Activated T-helper 1 cell treated with anti-CD3 and anti-CD28 coated beads, Interleukin-12 subunit alpha, Interleukin-12 subunit beta, Interleukin-2, Interleukin-4 antibody, amounts not matched to agents 30 ng/mL and 10 ng/mL and 1 ng/mL, durations not matched to agents 14 hours and 24 hours and 36 hours (primary cell): ENCODE data around the gene PEX16. TPM values are rescaled to one million over a fixed set of nuclear protein-coding genes. Genes with fewer than 3 reads are reported as not detected.

Source experiments
- DNase-seq: peaks from one replicate; pipeline ENCODE4 v3.0.0; 2021; ENCODE audit warnings: low spot score
- H3K27ac Mint-ChIP-seq: one replicate; pipeline ENCODE4 v1.8.0; 2021; ENCODE audit warnings: mild to moderate bottlenecking, mixed read lengths
- H3K27me3 Mint-ChIP-seq: one replicate; pipeline ENCODE4 v1.8.0; 2022; ENCODE audit warnings: mild to moderate bottlenecking, moderate library complexity, mixed read lengths; ENCODE audit not compliant: insufficient read depth
- H3K36me3 Mint-ChIP-seq: one replicate; pipeline ENCODE4 v1.8.0; 2021; ENCODE audit warnings: low read depth, mixed read lengths
- H3K4me1 Mint-ChIP-seq: one replicate; pipeline ENCODE4 v1.8.0; 2021; ENCODE audit warnings: low read depth, mixed read lengths
- H3K4me3 Mint-ChIP-seq: one replicate; pipeline ENCODE4 v1.8.0; 2021; ENCODE audit warnings: mild to moderate bottlenecking, moderate library complexity, mixed read lengths
- H3K9me3 Mint-ChIP-seq: one replicate; pipeline ENCODE4 v1.8.0; 2021; ENCODE audit warnings: mixed read lengths
- intact Hi-C: fragments of 100-400 bp; cut with micrococcal nuclease; formaldehyde crosslinking; loops from one replicate; pipeline ENCODE4 v1.15.1; 2024
- total RNA-seq: library from RNA; stranded (reverse); gene quantifications from 2 replicates; pipeline ENCODE4 v1.2.3, GENCODE V29; 2022

The PEX16 gene
- total RNA-seq, 1 donor from 2014 or later = 44.6 TPM

DNA sequence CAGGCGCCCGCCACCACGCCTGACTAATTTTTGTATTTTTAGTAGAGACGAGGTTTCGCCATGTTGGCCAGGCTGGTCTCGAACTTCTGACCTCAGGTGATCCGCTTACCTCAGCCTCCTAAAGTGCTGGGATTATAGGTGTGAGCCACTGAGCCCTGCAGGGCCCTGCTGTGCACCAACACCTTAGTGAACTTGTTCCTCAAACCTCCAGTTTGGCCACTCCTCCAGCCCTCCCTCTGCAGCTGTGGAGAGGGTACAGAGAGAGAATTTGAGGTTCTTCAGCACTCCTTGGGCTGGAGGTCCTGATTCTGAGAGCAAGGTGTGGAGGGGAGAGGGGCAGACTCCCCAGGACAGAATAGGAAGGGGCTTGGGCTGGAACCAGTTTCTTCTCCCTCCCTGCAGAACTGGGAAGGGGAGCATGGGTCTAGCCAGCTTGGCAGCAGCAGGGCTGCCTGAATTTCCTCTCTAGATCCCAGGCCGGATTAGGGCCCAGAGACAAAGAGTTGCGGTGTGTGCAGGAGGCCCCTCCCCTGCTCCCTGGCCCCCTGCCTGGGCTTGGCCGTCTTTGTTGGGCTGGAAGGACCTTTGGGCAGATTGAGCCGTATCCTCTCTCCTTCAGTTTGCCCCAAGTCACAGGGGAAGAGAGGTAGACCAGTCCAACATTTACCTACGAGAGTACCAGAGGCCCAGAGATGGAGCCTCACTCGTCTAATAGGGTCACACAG, 2.3 kb upstream of the PEX16 start:
- Mint-ChIP-seq H3K4me1 (peaks cover 22% of the 10 kb centered on the region), H3K27ac (no peak overlapping the region), H3K36me3 (peaks cover 6% of the 10 kb centered on the region), H3K4me3 (peak overlapping the region; percentile 73), H3K9me3 (no peaks in the 10 kb centered on the region), H3K27me3 (peaks cover 26% of the 10 kb centered on the region)
- intact Hi-C loops = loop anchor here (2.0 to 5.0 kb wide), 3 partner anchors 199 to 1847 kb away; partner anchors contain the start of genes CSTPP1 and FNBP4
- no peak for DNase-seq

DNA sequence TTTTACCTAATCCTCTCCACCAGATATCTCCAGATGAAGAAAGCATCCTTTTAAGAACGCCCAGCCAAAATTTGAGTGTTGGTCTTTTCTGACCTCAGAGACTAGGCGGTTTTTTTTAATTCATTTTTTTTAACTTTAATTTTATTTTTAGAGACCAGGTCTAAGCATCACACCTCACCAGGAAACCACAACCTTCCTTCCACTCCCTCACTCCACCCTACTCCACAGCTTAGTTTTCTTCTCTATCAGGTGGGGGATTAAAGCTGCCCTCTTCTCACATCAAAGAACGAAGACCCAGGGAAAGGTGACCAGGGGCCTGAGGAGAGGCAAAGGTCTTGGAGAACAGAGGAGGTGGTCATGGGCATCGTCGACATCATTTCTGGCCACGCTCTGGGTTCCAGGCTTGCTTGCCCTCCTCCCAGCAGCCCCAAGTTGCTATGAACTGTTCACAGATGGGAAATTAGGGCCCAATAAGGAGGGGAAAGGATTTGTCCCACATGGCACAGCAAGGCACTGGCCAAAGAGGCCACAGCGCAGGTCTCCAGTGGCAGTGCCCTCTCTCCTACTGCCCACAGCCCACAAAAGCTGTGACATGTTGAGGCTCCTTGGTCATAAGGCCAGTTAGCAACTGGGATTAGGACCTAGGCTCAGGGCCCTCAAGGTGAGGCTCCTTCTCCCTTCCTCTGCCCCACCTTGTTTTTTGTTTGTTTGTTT, 1.4 kb upstream of the PEX16 start:
- no peak overlapping the region for H3K27ac Mint-ChIP-seq

DNA sequence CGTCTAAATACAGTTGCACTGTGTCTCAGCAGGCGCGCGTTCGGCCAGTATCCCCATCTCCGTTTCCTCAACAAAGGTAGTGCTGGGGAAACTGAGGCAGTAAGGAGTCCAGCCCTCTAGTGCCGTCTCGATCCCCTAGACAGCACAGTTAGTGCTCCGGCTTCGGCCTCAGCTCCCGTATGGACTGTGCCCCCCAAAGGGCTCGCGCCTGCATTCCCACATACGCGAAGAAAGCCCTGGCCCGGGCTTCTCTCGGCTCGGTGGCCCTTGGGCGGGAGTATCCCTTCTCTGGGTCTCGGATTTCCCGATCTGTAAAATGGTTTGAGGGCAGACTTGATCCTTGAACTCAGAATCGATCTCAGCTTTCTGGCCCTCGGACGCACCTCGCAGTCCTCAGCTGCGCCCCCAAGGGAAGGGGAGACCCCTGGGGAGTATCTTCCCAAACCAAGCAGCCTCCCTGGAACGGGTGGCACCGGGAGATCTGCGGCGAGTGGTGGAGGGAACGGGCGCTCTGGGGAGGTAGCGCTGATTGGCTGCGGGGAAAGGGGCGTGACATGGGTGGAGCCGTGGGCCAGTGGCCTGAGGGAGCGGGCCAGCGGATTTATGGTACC, 759 bp upstream of the PEX16 start:
- Mint-ChIP-seq H3K36me3 (peaks cover 8% of the 10 kb centered on the region), H3K9me3 (no peaks in the 10 kb centered on the region), H3K4me3 (peak overlapping the region; percentile 98), H3K27ac (peak overlapping the region; percentile 92), H3K4me1 (peaks cover 22% of the 10 kb centered on the region), H3K27me3 (peaks cover 13% of the 10 kb centered on the region)
- intact Hi-C loops = loop anchor here (1.0 to 5.0 kb wide), 13 partner anchors 19 to 1848 kb away; partner anchors contain the start of genes AMBRA1, CRY2, CSTPP1 and DGKZ
- DNase-seq = peak; percentile 63

More for the DNA sequence above, 1.4 kb upstream of the PEX16 start:
- H3K4me3 Mint-ChIP-seq = peak overlapping the region; percentile 98
- H3K4me1 Mint-ChIP-seq = peaks cover 22% of the 10 kb centered on the region
- peaks cover 18% of the 10 kb centered on the region for H3K27me3 Mint-ChIP-seq
- H3K36me3 Mint-ChIP-seq = peaks cover 6% of the 10 kb centered on the region
- no peak for DNase-seq
- no peaks in the 10 kb centered on the region for H3K9me3 Mint-ChIP-seq
- intact Hi-C loops = loop anchor here (1.0 to 5.0 kb wide), 13 partner anchors 20 to 1848 kb away; partner anchors contain the start of genes AMBRA1, CRY2, CSTPP1 and DGKZ

DNA sequence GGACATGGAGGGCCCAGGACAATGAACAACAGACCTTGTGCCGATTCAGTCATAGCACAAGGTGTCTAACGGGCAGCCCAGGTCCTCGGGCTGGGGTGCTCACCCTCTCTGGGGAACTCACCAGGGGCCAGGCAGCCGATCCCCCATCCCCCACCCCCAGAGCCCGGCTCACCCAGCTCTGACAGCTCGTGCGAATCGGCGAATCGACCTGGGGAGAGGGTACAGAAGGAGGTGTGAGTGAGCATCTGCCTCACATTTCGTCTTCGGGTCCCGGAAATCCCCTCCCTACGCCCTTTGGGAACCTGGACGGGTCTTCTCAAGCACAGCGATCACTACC, 423 bp downstream of the PEX16 start:
- peaks cover 22% of the 10 kb centered on the region for H3K4me1 Mint-ChIP-seq
- H3K36me3 Mint-ChIP-seq = peaks cover 9% of the 10 kb centered on the region
- peaks cover 10% of the 10 kb centered on the region for H3K27me3 Mint-ChIP-seq
- no peak for DNase-seq
- peak overlapping the region; percentile 92 for H3K27ac Mint-ChIP-seq
- peak overlapping the region; percentile 98 for H3K4me3 Mint-ChIP-seq
- no peaks in the 10 kb centered on the region for H3K9me3 Mint-ChIP-seq
- intact Hi-C loops = loop anchor here (2.0 to 5.0 kb wide), 3 partner anchors 700 to 1510 kb away; partner anchors contain the start of genes ATG13, CSTPP1, HARBI1 and PSMC3

DNA sequence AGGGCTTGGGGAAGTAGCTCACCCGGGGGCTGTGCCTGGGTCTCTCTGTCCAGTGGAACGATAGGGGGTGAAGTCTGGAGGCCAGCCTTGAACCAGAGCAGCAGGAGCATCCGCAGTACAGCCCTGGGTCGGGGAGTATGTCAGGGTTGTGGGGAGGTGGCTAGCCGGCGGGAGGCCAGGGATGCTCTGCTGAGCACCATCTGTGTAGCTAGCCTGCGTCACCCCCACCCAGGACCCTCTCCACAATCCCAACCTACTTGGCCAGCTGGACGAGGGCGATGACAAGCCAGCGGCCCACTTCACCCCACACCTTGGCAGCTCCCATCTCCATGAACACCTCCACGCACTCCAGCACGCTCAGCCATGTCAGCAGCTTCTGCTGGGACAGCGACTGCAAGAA, 2.2 kb downstream of the PEX16 start:
- Mint-ChIP-seq H3K4me1 (peaks cover 22% of the 10 kb centered on the region), H3K9me3 (no peaks in the 10 kb centered on the region), H3K4me3 (peak overlapping the region; percentile 22), H3K27ac (no peak overlapping the region), H3K27me3 (no peaks in the 10 kb centered on the region), H3K36me3 (peaks cover 7% of the 10 kb centered on the region)
- no peak for DNase-seq
- intact Hi-C loops = loop anchor here (5.0 kb wide), 1 partner anchor 1022 kb away; the partner anchor contains the start of gene CSTPP1

DNA sequence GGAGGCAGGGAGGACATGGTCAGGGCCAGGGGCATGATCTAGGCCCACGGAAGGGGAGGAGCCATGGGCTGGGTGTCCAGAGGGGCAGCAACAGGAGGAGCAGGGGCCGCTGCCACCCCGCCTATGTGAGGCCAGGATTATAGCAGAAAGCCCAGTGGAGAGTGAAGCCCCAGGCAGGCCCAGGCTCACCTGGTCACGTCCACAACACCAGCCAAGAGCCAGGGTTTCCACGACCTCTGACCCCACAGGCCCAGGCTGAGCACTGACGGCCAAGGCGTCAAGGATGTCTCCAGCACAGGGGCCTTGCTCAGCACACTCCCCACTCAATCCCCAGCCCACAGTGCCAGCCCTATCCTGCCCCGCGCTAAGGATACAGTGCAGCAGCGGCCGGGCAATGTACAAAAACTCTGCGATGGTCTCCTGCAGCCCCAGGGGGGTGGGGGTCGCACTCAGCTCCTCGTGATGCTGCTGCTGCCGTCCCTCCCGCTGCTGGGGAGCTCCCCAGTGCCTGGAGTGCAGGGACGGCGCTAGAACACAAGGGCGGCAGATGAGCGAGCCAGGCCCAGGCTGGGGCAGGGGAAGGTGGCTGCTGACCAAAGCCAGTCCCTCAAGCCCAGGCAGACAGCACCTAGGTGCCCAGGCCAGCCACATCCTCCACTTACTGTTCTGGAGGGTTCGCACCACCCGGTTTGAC, 3.6 kb downstream of the PEX16 start:
- Mint-ChIP-seq H3K9me3 (no peaks in the 10 kb centered on the region), H3K36me3 (peaks cover 7% of the 10 kb centered on the region), H3K4me3 (no peak overlapping the region), H3K4me1 (peaks cover 20% of the 10 kb centered on the region), H3K27me3 (no peaks in the 10 kb centered on the region), H3K27ac (no peak overlapping the region)
- intact Hi-C loops = no loop called here
- DNase-seq = no peak

DNA sequence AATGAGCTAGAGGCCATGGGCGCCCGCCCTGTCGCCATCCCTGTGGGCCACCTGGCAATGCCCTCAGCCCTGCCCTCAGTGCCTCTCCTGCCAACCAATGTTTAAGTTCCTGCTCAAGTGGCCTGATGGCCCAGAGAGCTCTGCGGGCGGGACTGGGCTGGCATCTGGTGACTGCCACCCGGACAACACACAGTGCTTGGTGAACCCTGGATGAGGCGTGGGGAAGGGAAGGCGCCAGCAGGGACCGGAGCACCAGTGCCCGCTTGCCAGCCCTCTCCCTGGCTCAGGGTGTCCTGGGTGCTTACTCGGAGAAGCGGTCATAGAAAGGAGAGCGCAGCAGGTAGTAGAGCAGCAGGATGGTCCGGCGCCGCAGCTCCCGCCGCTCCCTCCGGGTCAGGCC, 4.2 kb downstream of the PEX16 start:
- H3K27ac Mint-ChIP-seq = no peak overlapping the region
- H3K4me3 Mint-ChIP-seq = no peak overlapping the region
- H3K9me3 Mint-ChIP-seq = no peaks in the 10 kb centered on the region

DNA sequence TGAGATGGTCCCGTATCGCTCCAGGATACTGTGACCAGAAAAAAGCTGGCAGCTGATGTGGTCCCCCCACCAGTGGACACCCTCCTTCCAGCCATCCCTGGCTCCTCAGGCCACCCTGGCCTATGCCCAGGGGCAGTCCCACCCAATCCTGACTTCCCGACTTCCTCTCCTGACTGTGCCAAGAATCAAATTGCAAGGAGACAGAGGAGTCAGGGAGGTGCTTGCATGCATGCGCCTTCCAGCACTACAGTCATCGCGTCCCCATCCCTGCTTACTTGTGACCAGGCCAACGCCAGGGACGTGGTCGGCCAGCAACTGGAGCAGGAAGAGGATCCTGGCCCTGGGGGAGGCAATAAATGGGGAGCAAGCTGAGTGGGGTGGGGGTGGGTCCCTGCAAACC, 7.1 kb downstream of the PEX16 start:
- Mint-ChIP-seq H3K4me3 (no peak overlapping the region), H3K9me3 (no peaks in the 10 kb centered on the region), H3K4me1 (no peaks in the 10 kb centered on the region), H3K27me3 (no peaks in the 10 kb centered on the region), H3K27ac (no peak overlapping the region), H3K36me3 (peaks cover 5% of the 10 kb centered on the region)
- DNase-seq = no peak
- intact Hi-C loops = no loop called here

More for the DNA sequence above, 4.2 kb downstream of the PEX16 start:
- H3K27me3 Mint-ChIP-seq = no peaks in the 10 kb centered on the region
- intact Hi-C loops = no loop called here
- peaks cover 7% of the 10 kb centered on the region for H3K36me3 Mint-ChIP-seq
- peaks cover 15% of the 10 kb centered on the region for H3K4me1 Mint-ChIP-seq
- no peak for DNase-seq

DNA sequence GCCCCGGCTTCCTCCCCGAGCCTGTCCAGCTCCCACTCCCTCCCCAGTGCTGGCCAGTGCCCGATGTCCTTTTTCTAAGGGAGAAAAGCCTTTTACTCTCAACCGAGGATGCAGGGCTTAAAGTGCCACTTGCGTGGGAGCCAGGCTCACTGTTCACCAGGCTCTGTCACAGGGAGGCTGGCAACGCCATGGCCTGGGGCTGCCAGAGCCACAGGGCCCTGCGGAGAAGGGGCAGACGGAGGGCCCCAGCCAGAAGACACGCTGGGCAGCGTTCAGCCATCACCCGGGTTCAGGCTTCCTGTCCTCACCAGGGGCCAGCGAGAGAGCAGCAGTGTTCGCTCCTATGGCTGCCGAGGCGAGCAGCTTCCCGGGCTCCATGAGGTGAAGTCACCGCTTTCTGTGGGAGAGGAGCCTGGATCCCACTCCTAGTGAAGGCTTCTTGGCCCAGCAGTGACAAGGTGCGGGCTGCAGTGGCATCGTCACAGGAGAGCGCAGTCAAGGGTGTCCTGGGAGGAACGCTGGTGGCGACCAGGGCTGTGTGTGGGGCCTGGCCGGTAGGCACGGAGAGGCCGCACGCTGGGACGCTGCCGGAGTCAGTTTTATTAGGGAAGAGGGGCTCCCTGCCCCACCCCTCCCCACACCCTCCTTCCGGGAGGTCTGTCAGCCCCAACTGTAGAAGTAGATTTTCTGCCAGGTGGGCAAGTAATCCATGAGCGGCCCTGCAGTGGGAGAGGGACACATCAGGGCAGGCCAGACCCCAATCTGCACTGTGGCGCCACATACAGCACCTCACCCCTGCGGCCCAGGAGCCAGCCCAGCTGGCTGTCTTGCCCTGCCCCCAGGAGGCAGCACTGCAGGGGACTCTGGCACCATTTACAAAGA, 7.8 kb downstream of the PEX16 start:
- no peak overlapping the region for H3K27ac Mint-ChIP-seq
- intact Hi-C loops = no loop called here
- H3K27me3 Mint-ChIP-seq = no peaks in the 10 kb centered on the region
- peaks cover 5% of the 10 kb centered on the region for H3K36me3 Mint-ChIP-seq
- DNase-seq = no peak
- no peaks in the 10 kb centered on the region for H3K4me1 Mint-ChIP-seq
- H3K4me3 Mint-ChIP-seq = no peak overlapping the region
- no peaks in the 10 kb centered on the region for H3K9me3 Mint-ChIP-seq

DNA sequence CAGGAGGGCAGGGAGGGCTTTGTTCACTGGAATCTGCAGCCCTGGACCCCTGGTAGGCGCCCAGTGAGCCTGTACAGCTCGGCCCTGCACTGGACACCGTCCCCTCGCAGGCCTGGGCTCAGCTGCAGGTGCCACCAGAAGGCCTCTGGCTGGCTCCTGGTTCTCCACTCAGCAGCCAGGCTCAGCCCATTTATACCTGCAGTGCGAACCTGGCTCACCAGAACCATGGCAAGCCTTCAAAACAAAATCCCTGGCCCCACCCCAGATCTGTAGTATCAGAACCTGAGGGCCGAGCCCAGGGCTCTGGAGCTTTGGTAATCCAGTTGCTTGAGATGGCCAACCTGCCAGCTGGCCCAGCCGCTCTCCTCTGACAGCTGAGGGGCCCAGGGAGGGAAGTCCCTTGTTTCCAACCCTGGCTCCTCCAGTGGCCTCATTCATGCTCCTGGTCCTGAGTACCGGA, 9.7 kb downstream of the PEX16 start:
- H3K27me3 Mint-ChIP-seq = no peaks in the 10 kb centered on the region
- DNase-seq = no peak
- peaks cover 3% of the 10 kb centered on the region for H3K36me3 Mint-ChIP-seq
- H3K9me3 Mint-ChIP-seq = no peaks in the 10 kb centered on the region
- H3K4me1 Mint-ChIP-seq = no peaks in the 10 kb centered on the region
- intact Hi-C loops = no loop called here
- H3K4me3 Mint-ChIP-seq = no peak overlapping the region
- no peak overlapping the region for H3K27ac Mint-ChIP-seq

DNA sequence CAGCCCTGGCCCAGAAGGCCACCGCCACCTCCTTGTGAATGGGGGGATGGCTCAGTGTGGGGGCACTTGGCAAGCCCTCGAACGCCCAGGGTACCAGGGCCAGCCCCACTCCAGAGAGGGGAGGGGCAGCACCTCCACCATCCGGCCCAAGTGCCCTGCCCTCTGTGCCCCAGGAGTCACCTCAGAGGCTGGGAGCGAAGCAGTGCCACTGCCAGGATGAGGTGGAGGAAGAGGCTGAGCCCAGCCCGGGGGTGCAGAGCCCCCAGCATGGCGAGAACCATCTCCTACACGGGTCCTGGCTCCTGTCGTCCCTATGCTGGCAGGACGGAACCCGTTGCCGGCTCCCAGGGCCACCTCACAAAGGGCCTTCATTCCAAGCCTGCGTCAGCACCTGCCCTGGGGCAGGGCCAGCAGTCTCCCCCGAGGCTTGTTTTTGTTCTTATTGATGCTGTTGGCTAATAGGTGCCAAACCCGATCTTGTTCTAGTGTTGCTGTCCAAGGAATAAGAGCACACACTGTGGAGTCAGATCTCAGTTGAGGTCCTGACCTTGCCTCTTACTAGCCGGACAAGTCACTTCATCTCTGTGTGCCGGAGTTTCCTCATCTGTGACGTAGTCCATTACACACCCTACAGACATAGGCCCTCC, 10.6 kb downstream of the PEX16 start, which contains the start of gene FREY1:
Gene FREY1, minus strand, starts transcription at position 307 of the 647 bp plus-strand sequence. Its CDS starts 26 bp downstream, at position 281.
- Mint-ChIP-seq H3K4me1 (no peaks in the 10 kb centered on the region), H3K27ac (no peak within 1 kb of the TSS), H3K9me3 (no peaks in the 10 kb centered on the region), H3K27me3 (no peaks in the 10 kb centered on the region), H3K4me3 (no peak within 1 kb of the TSS), H3K36me3 (peaks cover 3% of the 10 kb centered on the region)
- no peak for DNase-seq
- intact Hi-C loops = no loop called here
